ENCODE data around the gene ZNF865.

ZNF865 gene

DNA sequence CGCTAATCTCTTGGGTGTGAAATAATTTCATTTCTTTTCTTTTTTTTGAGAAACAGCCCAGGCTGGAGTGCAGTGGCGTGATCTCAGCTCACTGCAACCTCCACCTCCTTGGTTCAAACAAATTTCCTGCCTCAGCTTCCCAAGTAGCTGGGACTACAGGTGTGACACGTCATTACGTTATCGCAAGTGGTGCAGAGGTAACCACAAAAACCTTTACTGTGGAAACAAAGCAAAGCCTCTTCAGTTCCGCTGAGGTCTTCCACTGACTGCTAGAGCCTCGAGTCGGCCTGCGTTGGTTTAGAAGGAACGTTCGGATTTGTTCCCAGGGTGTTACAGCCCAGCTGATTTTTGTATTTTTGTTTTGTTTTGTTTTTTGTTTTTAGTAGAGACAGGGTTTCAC is 20.9 kb downstream of the ZNF865 start:
- no peak for FAIRE-seq

DNA sequence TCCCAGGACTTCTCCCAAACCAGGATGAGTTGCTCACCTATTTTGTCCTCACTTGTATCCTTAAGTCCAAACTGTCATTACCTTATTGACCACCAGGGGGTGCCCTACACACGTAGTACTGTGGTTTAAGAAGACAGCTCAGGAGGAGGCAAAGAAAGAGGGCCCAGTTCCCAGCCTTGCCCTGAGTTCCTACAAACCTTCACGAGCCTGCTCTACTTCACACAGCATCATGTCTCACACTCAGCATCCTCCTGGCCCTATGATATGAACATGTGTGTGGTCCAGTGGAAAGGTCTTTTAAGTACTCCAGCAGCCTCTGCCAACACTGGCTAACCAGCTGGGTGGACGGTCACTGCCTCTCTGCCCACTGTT is 27.0 kb downstream of the ZNF865 start:
- FAIRE-seq: peak; percentile 41

DNA sequence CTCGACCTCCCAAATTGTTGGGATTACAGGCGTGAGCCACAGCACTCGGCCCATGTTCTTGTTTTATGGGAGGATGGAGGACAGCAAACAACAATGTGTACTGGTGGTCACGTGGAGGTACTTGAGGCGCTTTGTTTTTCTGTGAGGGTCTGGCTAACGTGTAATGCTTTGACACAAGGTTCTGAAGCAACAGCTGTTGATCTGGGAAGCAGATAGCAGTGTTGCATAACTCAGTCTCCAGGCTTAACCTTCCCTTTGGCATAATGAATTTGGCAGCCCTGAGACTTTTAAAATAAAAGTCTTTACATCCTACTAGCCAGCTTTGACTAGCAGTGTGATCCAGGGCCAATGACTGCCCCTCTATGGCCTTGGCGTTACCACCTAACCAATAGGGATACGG is 28.4 kb downstream of the ZNF865 start:
- FAIRE-seq: no peak

DNA sequence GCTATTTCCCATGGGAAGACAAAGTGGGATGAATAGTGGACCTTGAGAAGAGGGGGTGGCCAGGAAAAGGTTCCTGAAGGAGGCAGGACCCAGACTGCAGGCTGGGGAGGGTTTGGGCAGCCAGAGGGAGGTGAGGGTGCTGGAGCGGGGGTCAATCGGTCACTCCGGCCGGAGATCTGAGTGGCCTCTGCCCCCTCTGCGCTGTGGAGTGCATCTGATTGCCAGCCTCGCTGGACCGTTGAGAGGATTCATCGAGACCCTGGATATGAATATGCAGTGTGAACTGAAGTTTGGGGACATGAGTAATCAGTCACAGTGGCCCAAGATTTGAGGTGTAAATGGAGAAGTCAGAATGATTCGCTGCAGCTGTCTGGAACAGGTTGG is 29.9 kb downstream of the ZNF865 start:
- FAIRE-seq: no peak

DNA sequence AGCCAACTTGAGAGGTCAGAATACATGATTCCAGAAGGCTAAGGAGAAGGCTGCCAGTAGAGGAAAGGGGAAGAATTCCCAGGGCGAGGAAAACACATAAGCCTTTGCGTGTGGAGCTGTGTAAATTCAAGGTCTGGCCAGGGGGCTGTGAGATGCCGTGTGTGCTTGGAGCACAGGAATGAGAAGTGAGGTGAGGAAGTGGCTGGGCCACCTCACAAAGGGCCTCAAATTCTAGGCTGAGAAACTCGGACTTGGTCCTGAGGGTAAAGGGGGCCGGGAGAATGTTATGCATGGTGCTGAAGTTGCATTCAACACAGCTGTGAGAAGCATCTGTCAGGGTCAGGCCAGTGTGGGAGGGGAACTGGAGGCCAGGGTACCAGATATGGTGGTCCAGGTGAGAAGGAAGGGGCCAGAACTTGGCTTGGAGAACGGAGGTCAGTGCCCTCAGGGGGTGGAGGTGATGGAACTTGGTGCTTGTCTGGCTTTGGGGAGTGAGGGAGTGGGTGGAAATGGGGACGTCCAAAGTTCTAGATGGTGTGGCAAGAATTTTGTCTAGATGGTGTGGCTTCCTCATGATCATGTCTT is 30.5 kb downstream of the ZNF865 start:
- FAIRE-seq: no peak

DNA sequence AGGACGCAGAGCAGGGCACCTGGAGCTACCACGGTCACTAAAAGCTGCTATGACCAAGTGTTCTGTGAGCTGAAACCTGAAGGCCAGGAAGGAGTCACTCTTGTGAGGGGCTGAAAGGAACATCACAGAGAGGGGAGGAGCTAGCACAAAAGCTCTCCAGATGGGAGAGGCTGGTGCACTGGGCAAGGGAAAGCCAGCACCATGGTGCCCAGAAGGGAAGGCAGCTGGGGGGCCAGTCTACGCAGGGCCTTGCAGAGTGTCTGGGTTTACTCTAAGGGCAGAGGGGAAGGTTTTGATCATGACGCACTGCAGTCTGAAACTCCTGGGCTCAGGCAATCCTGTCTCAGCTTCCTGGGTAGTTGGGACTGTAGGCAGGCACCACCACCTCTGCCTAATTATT is 31.3 kb downstream of the ZNF865 start:
- no peak for FAIRE-seq

DNA sequence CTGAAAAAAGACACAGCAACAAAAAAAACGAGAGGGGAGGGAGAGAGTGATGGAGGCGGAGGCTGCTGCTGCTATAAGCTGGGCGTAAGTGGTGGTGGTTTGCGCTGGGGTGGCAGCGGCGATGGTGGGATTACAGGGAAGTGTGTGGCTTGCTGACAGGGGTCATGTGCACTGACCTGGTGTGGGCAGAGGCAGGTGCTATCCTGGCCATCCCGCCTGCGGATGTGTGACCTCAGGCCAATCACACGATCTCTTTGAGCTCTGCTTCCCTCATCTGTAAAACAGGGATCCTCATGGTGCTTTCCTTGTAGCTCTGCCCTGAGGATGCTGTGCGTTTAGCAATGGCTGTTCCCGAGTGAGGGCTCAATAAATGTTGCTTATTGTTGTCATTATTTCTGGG is 32.1 kb downstream of the ZNF865 start:
- FAIRE-seq: no peak

DNA sequence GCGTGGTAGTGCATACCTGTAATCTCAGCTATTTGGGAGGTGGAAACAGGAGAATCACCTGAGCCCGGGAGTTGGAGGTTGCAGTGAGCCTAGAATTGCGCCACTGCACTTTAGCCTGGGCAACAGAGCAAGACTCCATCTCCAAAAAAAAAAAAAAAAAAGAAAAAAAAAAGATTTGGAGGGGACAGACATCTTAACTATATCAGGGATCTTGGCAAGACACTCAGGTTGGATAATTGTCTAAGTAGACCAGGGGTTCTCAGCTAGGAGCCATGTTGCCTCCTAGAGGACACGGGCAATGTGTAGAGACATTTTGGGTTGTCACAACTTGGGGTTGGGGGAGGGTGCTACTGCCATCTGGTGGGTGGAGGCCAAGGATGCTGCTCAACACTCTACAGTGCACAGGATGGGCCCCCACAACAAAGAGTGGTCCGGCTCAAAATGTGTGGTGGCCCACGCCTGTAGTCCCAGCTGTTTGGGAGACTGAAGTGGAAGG is 33.5 kb downstream of the ZNF865 start:
- no peak for FAIRE-seq

DNA sequence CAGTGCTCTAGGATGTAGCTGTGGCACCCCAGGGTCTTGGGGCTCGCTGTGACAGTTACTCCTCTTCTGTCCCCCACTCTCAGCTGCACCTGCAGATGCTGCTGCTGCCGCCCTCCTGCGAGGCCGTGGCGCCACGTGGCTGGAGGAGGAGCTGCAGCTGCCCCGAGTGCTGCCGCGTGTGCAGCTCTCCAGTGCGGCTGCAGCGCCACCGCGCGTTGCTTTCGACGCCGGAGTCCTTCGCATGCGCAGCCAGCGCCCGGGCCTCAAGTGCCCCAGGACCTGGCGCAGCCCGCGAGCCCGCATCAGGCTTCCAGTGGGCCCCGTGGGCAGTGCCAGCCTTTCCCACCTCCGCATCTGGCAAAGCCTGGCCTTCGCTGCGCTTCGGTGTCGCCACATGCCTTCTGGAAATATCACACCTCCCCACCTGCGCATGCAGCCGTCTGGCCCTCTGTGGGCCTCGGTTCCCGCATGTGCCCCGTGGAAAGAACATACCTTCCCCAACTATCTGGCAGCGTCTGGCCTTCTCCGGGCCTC is 34.7 kb downstream of the ZNF865 start:
- no peak for FAIRE-seq

DNA sequence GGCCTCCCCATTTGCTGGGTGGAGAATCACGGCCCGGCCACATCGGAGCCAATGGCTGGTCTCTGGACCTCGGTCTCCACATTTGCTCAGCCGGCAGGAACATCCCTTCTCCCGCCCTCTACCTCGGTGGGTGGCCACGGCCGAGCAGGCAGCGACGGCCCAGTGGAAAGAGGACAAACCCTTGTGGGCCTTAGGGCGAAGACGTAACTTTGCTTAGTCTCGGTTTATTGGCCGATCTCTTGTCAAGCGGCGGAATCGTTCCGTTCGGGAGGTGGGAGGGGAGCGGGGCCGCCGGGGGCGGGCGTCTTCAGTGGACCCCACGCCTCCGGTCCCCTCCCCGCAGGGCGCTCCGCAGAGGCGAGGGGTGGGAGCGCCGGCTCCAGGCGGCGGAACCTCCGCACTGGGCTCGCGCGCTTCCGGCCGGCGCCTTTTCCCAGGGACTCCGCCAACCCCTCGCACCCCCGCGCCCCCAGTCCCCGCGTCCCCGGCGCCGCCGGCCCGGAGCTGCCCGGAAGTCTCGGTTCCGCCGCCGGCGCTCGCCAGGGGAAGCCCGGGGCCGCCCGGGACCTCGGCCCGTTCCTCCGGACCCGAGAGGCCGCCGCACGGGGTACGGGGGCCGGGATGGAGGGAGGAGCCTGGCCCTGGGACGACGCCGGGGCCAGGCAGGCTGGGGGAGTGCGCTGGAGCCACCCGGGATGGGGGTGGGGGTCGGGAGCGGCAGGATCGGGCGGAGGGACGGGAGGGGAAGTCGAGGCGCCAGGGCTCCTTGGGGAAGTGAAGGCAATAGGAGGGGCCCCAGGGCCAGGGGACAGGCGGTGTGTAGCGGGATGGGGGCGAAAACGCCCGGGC is 35.4 kb downstream of the ZNF865 start, which contains the start of gene ZNF580:
Gene ZNF580, plus strand, starts transcription at position 426 of the 849 bp plus-strand sequence. CDS start 1,507 bp downstream, outside the sequence.
- no peak for FAIRE-seq

DNA sequence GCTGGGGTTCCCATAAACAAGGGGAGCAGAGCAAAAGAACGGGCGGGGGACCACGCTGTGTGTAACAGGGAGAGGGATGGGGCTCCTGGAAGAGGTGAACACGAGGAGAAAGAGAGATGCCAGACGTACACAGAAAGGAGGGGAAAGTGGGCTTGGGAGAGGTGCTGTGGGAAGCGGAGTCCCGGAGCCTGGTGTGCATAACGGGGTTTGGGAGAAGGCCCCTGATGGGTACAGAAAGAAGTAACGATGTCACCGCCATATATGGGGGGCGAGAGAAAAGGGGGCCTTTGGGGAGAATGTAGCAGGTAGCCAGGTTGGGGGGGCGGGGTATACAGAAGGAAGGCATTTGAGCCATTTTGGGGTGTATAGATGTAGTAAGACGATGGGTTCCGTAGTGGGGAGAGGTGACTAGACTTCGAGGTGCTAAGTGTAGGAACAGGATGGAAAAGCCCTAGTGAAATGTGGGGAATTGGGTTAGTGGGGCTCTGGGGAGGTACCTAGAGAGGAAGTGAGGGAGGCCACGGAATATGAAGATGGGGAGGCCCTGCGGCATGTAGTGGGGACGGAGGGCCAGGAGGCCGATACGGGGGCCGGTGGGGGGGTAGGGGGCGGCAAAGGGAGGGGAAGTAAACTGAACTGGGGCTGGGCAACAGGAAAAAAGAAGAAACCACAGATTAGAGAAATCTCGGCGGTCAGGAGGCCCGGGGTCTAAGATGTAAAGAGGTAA is 36.1 kb downstream of the ZNF865 start:
- FAIRE-seq: no peak

DNA sequence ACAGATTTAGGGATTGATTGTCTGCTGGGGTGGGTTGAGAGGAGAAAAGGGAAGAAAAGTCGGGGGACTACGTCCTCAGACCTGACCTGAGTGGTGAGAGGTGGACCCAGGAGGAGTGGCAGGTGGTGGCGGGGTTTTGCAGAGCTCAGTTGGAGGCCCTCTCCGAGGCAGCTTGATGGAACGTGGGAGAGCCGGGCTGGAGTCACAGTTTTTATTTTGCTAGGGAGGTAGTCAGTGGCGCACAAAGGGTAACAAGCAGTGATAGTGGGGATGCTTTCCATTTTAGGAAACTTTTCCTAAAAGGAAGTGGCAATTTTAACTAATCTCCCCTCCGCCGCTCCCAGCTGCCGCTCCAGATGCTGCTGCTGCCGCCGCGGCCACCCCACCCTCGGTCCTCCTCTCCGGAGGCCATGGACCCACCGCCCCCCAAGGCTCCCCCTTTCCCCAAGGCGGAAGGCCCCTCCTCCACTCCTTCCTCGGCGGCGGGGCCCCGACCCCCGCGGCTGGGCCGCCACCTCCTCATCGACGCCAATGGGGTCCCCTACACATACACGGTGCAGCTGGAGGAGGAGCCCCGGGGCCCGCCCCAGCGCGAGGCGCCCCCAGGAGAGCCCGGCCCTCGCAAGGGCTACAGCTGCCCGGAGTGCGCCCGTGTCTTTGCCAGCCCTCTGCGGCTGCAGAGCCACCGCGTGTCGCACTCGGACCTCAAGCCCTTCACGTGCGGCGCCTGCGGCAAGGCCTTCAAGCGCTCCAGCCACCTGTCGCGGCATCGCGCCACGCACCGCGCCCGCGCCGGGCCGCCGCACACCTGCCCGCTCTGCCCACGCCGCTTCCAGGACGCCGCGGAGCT is 36.9 kb downstream of the ZNF865 start:
- no peak for FAIRE-seq

DNA sequence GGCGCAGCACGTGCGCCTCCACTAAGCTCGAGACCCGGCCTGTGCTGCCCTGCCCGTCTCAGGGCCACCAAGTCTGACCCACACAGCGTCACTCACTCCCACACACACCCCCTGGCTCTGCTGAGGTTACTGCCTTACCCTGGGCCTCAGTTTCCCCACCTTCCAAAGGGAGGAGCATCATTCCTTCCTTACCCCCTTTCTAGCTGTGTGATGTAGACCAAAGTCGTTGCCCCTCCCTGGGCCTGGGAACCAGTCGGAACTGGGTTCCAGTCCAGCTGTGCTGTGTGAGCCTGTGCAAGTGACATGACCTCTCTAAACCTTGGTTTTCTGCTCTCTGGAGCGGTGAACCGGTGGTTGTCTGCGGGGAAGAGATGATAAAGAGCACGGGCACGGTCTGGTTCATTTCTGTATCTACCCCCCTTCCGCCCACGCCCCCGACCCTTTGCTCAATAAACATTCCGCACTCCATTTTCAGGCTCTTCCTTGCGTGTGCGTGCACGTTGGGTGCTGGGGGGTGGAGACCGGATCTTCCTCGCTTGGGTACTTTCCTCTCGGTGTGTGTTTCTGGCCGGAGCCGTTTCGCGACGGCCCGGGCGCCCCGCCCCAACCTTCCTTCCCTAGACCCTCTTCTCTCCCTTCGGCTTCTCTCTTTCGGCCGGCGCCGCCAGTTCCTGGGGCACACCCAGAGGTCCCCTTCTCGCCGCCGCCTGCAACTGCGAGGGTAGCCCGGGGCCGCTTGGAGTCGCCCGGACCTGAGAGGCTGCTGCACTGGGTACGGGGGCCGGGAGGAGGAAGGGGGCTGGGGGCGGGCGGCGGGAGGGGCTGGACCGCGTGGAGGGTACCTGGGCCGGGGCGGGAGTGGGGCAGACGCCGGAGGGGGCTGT is 37.8 kb downstream of the ZNF865 start, which contains the start of gene ZNF581:
Gene ZNF581, plus strand, starts transcription at position 647 of the 884 bp plus-strand sequence. CDS start 923 bp downstream, outside the sequence.
- no peak for FAIRE-seq

DNA sequence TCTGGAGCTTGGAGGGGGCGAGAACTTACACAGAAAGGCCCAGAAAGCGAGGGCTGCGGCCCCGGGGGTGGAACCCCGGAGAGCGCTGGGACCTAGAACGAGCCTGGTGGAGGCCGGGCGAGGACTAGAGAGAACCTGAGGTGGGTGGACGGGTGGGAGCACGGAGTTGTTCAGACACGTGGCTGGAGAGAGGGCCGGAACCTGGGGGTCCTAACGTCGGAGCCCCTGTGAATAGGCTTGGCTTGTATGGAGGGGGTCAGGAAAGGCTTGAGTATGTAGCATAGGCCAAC is 38.4 kb downstream of the ZNF865 start:
- no peak for FAIRE-seq

DNA sequence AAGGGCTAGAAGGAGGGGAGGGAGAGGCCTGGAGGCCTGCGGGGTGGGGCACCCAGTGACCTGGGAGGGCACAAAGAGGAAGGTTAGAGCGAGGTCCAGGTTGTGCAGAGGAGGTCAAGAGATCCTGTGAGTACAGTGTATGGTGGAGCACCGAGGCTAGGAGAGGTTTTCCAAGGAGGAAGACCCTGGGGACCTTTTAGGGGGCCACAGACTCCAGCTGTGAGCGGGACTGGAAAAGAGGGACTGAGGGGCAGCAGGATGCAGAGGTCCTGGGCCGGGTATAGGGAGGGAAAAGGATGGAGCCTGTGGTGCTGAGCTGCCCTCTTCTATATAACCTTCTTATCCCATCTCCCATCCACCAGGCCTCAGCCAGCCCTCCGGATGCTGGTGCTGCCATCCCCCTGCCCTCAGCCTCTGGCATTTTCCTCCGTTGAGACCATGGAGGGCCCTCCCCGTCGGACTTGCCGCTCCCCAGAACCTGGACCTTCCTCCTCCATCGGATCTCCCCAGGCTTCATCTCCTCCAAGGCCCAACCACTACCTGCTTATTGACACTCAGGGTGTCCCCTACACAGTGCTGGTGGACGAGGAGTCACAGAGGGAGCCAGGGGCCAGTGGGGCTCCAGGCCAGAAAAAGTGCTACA is 38.9 kb downstream of the ZNF865 start:
- FAIRE-seq: no peak

DNA sequence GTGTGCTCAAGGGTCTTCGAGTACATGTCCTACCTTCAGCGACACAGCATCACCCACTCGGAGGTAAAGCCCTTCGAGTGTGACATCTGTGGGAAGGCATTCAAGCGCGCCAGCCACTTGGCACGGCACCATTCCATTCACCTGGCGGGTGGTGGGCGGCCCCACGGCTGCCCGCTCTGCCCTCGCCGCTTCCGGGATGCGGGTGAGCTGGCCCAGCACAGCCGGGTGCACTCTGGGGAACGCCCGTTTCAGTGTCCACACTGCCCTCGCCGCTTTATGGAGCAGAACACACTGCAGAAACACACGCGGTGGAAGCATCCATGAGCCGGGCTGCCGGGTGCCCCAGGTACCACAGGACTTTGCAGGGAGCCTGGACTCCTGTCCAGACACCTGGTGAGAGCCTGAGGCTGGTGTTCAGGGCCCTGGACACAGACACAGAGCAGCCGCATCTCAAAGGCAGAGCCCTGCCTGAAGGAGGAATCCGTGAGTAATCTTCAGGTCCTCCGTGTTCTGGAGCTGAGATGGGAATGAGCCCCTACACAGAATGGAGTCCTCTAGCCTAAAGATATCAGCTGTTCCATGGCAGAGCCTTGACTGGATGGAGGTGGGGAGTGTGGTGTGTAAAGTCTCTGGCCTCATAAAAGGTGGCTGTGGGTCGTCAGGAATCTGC is 39.5 kb downstream of the ZNF865 start:
- FAIRE-seq: no peak

DNA sequence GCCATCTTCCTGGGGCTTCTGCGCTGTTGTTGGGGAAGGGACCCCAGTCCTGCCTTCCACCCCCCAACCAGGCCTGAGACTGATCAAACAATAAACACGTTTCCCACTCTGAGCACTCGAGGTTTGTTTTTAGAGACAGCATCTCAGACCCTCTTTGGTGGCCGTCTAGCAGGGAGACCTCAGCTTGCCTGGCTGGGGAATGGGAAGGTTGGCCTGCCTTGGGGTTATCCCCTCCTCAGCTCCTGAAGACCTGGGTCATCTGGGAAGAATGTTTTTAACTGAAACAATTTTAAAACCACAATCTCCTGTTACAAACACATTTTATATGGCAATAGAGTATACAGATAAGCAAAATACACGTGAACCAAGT is 40.0 kb downstream of the ZNF865 start:
- no peak for FAIRE-seq

DNA sequence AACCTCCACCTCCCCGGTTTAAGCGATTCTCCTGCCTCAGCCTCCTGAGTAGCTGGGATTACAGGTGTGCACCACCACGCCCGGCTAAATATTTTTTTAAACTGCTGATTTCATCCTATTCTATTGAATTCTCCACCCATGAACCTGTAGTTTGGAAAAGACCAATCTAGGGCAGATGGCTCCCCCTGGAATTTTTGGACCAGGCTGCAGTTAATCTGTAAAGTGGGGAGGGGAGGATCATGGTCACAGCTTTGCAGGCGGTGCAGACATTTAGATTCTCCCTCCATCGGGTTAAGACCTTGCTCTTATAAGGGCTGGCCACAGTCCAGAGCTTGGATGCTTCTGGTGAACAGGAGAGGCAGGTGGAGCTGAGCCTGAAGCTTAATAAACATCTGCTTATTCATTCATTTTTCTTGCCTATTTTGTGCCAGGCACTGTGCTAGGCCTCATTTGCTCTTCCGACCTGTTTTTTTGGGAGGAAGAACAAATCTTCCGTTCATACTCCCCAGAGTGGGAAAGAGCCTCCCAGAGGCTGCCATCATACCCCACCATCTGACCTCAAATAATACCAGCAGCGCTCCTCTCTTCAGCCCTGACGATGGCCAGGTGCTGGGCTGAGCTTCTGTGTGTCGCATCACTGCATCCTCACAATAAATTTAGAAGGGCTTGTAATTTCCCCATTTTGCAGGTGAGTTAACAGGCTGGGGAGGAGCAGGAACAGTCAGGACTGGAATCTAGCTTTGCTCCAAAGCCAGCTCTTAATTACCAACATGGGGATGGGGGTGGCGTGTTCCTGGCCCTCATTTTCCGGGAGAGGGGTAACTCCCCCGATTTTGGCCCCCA is 41.7 kb downstream of the ZNF865 start:
- FAIRE-seq: no peak

Measured in TTC549 (cell line).